Stimulated activated CD4-positive, alpha-beta T cell treated with anti-CD3 and anti-CD28 coated beads, Interleukin-2, amount 100 ng/mL, for 24 hours (primary cell): ENCODE measurements around the gene RELN.

Experiments
- DNase-seq, 2 donors: peaks; one replicate each; pipeline ENCODE4 v3.0.0-alpha.2; 2020

RELN gene

GRCh38 chr7:103613655-103614642 is 375.5 kb downstream of the RELN start:
- no peak for DNase-seq

GRCh38 chr7:103609778-103610177 is 379.7 kb downstream of the RELN start:
- no peak for DNase-seq

DNA sequence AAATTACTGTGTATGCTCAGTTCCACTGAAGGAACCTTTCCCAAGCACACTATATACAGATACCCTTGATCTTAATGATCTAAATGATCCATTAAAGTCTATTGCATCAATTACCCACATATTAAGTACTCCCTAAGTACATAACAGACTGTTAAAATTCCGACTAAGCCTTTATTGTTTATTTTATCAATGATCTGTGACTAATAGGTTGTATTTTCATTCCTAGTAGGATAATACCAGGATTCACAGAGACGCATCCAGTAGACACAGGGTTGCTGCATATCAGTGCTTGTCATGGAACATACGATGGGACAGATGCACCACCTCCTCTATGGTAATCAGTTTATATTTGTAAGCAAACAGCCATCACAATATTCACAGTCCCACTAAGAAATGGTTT is 383.8 kb downstream of the RELN start:
- no peak for DNase-seq

- no peak for DNase-seq
These were observed 391.0 kb downstream of the RELN start for GRCh38 chr7:103598326-103598905.

DNA sequence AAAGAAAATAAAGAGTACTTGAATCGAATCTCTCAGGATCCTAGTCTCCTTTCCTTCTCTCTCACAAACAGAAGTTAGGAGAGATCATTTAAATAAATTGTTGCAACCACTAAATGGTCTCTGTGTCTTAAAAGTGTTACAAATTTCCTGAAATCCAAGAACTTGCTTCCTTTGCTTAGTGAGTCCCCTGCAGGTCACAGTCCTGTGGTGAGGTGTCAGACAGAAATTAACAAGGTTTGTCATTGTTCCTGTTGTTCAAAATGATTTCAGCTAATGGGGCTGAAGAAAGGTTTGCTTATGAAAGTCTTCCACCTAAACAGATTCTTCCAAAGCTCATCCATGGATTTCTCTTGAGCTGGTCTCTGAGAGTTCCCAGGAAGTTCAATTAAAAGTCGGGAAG is 391.9 kb downstream of the RELN start:
- no peak for DNase-seq

DNA sequence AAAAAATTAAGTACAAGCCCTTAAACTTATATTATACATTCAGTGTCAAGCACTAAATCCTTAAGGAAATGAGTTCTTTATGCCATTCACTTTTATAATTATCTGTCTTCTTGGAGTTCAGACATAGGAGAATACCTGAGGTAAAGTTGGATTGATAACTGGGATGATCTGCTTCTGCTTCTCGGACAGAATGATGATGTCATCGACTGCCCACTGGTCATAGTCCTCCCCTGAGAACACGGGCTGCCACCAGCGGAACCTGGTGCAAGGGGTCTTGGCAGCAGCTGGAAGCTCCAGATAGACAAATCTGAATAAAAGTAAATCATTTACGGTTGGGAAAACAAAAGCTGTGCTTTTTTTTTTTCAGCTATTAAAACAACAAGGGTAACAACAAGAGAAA is 395.3 kb downstream of the RELN start:
- DNase-seq: no peak

DNA sequence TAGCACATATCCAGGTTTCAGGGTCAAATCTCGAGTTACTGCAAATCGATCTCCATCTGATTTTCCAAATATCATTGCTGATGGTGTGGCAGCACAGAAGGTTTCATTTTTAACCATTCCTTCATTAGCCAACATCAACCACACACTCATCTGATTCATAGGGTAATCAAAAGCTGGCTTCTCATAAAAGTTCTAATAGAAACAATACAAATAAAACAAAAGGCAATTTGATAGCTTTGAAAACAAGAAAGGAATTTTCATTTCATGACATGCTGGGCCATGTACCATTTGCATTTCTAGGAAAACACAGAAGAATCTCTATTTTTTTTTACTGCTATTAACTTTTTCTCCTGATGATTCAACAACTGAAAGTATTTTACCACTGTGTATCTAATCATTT is 395.8 kb downstream of the RELN start:
- DNase-seq: no peak

- DNase-seq: no peak
These were observed 396.6 kb downstream of the RELN start for GRCh38 chr7:103592844-103593243.

GRCh38 chr7:103592187-103592586 is 397.3 kb downstream of the RELN start:
- DNase-seq: no peak

DNA sequence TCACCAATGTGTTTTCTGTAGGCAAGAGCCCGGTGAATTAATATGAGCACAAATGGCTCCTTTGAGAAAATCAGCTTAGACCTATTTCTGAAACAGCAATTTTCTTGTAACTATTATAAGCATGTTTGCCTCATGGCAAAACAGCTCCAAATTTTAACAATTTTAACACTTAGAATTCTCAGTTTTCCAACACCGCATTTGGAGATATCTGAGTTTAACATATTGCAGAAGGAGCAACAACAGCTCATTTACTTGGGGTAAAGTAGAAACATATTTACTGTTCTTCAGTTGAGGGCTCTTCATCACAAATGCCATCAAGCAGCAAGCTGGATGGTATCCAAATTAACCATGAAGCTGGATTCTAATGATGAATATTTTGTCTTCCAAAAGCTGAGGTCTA is 409.4 kb downstream of the RELN start:
- DNase-seq: no peak

DNA sequence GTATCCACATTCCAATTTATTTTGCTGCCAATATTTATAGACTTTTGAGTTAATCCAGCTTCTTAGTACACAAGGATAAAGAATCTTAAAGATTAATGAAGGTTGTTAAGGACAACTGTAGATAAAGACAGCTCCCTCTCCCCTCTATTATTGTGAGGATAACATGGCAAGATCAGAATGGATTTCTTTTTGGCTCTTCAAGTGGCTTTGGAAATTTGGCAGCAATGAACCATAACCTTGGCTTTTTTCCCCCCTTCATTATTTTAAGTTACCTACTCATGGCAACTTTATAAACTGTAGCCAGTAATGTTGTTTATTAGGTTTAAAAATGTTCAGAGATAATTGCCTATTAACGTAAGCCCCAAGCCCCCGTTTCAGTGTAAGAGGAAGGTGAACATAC is 412.4 kb downstream of the RELN start:
- no peak for DNase-seq

DNA sequence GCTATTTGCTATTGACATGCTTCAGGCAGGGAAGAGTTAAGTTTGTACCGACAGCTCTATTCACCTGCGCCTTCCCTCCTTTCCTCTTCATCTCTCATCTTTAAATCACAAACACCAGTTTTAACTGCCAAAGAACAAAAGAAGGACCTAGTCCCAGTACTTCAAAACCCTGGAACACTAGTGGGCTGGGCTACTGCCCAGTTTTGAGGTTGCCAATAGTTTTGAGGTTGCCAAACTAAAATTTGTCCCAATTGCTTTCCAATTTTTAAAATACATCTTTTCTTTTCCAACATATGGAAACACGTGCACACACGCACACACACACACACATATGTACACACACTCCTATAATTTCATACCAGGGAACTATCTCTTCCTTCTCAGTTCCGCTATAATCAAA is 412.8 kb downstream of the RELN start:
- DNase-seq: no peak

- DNase-seq: no peak
These were observed 414.9 kb downstream of the RELN start for GRCh38 chr7:103574576-103574975.

- DNase-seq: no peak
These were observed 415.9 kb downstream of the RELN start for GRCh38 chr7:103573479-103574058.

GRCh38 chr7:103571586-103571985 is 417.9 kb downstream of the RELN start:
- no peak for DNase-seq

DNA sequence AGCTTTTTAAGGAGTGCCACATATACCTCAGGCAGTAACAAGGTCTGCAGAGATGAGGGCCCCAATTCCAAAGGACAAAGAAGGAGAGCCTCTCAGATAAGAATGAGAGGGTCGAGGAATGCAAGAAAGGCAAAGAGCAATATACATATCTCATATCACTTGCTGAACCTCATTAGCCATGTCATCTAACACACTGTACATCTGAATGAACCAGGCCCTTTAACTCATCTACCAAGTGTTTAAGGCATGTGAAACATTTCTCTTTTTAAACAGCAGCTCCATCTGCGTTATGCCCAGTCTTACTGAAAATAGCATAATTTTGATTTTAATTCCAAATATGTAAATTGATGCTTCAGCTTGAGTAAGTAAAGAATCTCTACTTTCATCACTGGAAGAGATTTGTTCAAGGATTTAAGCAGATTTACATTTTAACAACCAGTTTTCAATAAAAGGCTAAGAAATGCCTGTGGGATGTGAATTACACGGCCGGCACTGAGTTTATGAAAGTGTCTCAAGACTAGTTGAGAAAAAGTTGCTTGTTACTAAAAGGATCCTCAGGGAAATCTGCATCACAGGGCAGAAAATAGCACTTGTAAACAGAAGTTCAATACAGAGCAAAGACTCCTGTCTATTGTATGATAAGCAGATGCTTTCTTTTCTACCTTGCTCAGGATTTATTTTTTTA is 419.7 kb downstream of the RELN start:
- DNase-seq: no peak

DNA sequence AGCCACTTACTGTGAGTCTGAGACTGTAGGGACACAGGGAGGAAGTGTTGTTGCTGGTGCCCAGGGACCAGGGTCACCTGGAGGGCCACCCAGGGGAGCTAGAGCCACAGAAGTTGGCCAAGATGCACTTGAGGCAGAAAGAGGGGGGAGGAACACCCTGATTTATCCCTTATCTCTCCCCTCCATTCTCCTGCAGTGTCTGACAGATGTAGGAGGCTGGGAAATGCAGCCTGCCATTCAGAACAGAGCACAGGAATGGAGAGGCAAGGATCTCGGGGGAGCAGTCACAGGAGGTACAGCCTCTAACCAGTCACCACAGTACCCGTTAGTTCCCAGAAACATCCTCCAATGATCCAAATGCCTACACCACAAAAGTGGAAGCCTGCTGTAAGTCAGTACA is 425.0 kb downstream of the RELN start:
- DNase-seq: no peak

DNA sequence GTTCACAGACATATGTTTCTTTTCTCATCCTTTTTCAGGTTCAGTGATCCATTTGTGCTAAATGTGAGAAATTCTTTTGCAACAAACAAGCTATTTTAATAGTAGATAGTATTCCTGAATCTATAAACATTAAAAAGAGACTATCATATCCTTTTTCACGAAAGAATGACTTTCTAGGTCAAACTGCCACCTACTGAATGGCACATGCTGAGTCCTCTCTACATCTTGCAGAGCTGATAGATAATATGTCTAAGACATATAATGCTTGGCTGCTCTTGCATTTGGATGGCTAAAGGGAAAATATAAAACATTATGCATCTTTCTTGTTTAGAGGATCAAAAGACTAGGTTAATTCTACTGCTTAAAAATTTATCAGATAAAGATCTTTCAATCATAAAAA is 429.3 kb downstream of the RELN start:
- no peak for DNase-seq

DNA sequence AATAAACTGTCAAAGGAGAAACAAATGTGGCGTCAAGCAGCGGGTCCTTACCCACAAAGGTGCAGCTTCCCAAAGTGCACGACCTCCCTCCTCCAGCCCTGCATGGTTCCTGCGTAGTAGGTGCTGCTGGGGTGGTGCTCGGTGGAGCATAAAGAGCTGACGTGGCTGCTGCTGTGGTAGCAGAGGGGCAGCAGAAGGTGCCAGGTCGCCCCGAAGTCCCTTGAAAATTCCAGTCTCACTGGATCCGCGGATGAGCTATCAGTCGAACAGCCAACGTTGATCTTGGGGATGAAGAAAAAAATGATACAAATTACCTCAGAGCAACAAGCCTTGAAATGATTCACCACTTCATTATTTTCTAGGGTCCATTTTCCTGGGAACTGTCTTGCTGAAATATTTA is 438.4 kb downstream of the RELN start:
- no peak for DNase-seq

DNA sequence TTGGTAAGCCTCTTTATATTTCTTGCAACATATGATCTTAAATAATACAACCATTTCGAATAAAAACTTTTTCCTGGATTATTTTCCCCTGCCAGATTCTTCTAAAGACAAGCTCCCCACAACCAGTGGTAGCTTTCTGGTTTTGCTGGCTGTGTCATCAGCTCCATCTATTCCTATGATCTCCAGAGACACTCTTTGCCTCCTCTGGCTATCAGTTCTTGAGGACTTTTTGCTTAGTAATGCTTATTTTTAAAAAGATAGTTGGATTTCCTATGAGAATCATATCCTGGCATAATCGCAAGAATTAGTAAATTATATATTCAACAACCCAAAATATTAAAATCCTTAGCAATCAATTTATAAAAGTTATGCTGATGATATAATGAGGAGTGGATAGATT is 439.7 kb downstream of the RELN start:
- DNase-seq: no peak

DNA sequence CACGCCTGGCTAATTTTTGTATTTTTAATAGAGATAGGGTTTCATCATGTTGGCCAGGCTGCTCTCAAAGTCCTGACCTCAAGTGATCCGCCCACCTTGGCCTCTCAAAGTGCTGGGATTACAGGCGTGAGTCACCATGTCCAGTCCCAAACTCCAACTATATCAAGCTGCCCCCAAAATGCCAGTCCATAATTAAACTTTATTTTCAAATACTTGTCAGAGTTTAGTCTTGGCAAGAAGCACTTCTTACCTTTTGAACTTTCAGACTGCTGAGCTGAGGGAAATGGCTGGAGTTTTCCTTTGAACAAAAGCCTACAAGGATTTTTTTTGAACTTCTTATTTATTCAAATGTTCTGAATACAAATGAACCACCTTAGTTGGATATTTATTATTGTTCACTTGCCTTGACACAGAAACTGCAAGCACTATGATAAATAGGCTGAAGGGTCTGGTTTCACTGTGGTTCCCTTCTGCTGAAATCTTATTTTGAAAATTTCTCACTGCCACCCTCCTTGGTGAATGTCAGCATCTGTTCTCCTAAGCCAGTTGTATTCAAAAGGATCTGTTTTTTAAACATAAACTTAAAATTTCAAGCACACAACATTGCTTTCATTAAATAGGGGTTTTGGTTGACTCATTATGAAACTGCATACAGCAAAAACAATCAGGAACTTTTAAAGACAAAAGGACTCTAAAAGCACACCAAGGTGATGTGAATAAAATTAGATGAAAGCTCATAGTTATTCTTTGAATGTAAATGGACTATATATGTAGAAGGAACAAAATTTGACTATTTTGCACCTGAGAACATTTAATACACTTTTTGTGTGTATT is 441.8 kb downstream of the RELN start:
- DNase-seq: no peak

DNA sequence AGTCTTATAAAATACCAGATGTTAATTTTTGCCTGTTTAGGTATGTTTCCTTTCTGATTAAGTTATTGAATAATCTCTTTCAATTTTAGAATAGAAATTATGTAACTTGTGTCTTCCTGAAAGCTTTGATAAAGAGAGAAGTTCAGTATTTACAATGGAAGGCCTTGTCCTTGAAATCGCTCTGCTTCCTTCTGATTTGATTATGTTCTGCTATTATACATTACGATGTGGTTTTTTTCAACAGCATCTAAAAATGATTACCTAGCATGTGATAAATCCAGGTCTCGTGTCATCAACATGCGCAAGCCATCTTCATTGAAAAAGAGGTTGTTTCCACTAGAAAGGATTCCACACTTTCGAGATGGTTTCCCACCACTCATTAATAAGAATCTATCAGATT is 447.0 kb downstream of the RELN start:
- no peak for DNase-seq

DNA sequence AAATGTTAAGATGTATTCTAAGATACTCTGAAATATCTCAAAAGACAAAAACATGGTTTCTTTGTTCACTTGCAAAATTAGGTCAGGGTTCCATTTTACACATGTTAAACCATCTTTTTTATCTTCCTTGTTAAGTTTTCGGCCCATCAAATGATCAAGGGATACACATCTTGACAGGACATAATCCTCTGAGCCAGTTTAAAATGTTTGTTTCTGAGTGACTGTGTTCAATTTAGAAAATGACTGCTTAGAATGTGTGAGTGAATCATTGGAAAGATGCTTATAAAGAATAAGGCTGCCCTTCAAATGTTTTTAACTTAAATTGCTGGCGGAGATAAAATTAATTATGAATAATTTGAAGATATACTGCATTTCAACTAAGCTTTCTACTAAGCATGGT is 447.5 kb downstream of the RELN start:
- DNase-seq: no peak
